ACHN (cell line): ENCODE measurements around the gene SMCHD1.
"Not testable (repeated sequence)": the region's sequence is repeated elsewhere in the genome, so short reads cannot be mapped to it uniquely, and the experiment has no call there.

Experiments used
- DNase-seq: peaks from one replicate; pipeline ENCODE4 v3.0.0-alpha.2; 2015
- in situ Hi-C: cut with HindIII; loops from 2 replicates; pipeline ENCODE4 v1.10.0; 2017; ENCODE audit warnings: low sequenced_read_pairs, low pct_ligation_motif_present, low pct_unique_long_range_greater_than_20kb

SMCHD1 gene

GRCh38 chr18:2706903-2707302 is 51.4 kb downstream of the SMCHD1 start:
- no peak for DNase-seq
- in situ Hi-C loops: no loop called here

GRCh38 chr18:2707551-2708168 is 52.1 kb downstream of the SMCHD1 start:
- no peak for DNase-seq
- in situ Hi-C loops: no loop called here

DNA sequence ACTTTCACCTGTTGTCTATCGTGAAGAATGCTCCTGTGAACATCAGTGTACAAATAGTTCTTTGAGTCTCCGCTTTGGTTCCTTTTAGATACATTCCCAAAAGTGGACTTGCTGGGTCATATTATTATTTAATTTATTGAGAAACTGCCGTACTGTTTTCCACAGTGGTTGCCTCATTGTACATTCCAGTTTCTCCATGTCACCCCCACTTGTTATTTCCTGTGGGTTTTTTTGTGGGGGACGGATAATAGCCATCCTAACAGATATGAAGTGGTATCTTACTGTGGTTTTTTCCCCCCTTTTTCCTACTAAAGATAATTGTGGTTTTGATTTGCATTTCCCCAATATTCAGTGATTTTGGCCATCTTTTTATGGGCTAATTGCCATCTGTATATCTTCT is 53.8 kb downstream of the SMCHD1 start:
- no peak for DNase-seq
- in situ Hi-C loops: no loop called here

- in situ Hi-C loops: no loop called here
- DNase-seq: no peak
These were observed 58.6 kb downstream of the SMCHD1 start for GRCh38 chr18:2714140-2714539.

- in situ Hi-C loops: no loop called here
- DNase-seq: no peak
These were observed 60.5 kb downstream of the SMCHD1 start for GRCh38 chr18:2715990-2716389.

DNA sequence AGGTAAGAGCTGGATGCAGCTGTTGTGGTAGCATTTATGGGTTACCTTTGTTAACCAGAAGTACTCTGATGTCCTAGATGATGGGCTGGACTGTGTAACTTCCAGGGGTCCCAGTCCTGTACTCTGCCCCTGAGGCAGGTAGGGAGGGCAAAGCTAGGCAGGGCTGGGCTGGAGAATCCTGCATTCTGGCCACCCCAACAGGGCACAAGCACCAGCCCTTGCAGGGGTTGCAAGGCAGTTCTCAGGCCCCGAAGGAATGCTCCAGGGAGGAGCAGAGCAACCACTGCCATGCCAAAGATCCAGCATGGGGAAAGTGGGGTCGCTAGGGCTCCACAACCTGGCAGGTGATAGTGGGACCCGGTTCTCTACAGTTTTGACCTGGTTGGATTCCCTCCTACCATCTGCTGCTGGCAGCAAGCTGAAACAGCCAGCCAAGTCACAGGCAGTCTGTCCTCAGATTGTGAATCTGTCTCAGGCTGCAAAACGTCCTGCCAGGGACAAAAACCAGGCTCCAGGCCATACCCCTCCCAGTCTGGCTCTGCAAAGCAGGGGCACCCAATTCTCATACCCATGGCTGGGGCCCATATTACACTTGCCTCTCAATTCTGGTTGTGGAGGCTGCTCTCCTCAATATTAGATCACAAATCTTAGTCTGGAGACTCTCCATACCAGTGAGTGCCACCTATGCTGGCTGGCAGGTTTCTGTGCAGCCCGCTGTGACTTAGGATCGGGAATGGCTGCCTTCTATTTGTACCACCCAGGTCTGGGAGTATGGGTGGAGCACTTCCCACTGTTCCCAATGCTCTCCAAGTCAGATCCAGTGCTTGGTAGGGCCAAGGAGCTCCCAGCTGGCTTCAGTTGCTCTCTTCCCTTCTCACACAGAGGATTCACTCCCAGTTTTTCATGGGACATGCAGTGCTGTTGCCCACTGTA is 61.1 kb downstream of the SMCHD1 start:
- in situ Hi-C loops: no loop called here
- DNase-seq: no peak

- in situ Hi-C loops: no loop called here
These were observed 61.9 kb downstream of the SMCHD1 start for GRCh38 chr18:2717407-2717806.

DNA sequence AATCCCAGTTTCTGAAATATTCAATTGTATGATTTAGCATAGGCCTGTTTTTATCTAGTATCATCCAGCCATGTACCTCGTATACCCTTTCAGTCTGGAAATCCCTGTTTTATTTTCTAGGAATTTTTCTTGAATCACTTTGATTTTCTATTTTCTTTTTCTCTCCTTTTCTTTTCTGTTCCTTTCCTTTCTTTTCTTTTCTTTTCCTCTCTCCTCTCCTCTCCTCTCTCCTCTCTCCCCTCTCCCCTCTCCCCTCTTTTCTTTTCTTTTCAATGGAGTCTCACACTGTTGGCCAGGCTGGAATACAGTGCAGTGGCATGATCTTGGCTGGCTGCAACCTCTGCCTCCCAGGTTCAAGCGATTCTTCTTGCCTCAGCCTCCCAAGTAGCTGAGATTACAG is 63.5 kb downstream of the SMCHD1 start:
- in situ Hi-C loops: no loop called here
- DNase-seq: no peak

More at GRCh38 chr18:2717407-2717806, 61.9 kb downstream of the SMCHD1 start:
- no peak for DNase-seq

- in situ Hi-C loops: no loop called here
These were observed 67.7 kb downstream of the SMCHD1 start for GRCh38 chr18:2723207-2723606.

GRCh38 chr18:2729757-2730156 is 74.2 kb downstream of the SMCHD1 start:
- in situ Hi-C loops: no loop called here
- no peak for DNase-seq

More at GRCh38 chr18:2723207-2723606, 67.7 kb downstream of the SMCHD1 start:
- no peak for DNase-seq

- in situ Hi-C loops: no loop called here
These were observed 81.3 kb downstream of the SMCHD1 start for GRCh38 chr18:2736823-2737222.

GRCh38 chr18:2740082-2740481 is 84.6 kb downstream of the SMCHD1 start:
- in situ Hi-C loops: not testable (repeated sequence)

More at GRCh38 chr18:2736823-2737222, 81.3 kb downstream of the SMCHD1 start:
- no peak for DNase-seq

DNA sequence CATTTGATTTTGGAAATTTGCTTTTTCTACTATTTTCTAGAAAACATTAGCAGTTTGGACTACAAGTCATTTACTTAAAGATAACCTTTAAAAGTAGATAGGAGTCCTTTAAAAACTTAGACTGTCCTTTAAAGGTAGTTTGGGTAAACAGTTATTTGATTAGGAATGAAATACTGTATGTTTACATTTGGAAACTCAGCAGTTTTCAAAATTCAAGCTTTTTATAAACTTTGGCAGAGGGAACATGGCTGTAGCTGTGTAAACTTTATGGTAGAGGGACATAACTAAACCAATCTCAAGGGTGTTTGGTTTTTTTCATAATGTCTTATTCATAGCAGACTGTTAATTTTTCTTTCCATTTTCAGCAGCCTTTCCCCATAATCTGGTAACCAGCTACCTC is 90.7 kb downstream of the SMCHD1 start:
- no peak for DNase-seq
- in situ Hi-C loops: no loop called here

More at GRCh38 chr18:2740082-2740481, 84.6 kb downstream of the SMCHD1 start:
- not testable (repeated sequence) for DNase-seq

- no peak for DNase-seq
- in situ Hi-C loops: no loop called here
These were observed 102.8 kb downstream of the SMCHD1 start for GRCh38 chr18:2758309-2758708.

DNA sequence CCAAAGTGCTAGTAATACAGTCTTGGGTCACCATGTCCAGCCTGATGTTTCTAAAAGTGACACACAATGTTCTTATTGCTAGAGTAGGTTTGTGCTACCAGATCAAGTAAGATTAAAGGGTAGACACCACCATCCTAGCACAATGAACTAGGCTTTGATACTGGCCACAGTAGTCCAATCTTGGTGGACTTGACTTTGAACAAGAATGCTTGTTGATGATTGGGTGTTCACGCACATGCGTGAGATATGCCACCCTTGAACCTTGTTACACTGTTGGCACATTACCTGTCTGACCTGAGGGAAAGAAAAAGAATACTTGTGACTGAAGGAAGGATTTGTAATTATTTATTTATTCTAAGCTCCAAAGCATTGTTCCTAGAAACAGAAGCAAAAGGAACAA is 119.1 kb downstream of the SMCHD1 start:
- DNase-seq: no peak
- in situ Hi-C loops: no loop called here

DNA sequence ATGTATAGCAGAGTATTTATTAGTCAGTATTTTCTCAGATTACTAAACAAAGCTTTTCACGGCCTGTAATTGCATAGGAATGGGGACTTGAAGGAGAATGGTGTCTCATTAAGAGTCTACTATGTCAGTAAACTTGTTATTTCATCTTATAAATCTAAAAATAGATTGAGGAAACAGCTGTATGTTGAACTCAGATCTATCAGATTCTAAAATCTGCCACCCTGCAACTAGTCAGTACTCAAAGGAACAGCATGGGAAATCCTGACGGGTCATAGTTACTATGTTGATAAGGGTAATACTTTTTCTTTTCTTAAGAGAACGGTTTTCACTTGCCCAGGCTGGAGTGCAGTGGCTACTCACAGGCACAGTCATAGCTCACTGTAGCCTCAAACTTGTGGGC is 121.1 kb downstream of the SMCHD1 start:
- in situ Hi-C loops: no loop called here
- DNase-seq: no peak

DNA sequence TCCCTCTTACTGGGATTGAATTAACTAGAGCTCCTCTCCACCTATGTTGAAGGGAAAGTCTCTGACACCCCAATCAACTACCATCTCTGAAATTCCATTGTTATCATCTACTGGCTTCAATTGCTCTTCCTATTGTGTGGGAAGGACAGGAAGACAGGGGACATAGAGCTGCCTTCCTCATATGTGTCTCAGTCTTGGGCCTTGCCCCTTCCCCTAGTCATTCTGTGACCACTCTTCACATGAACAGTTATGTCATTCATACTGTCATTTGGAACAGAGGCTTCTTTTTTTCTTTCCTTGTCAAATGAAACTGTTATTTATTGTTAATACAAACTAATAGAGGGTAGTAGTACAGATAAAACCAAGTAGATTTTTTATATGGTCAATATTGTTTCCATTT is 121.7 kb downstream of the SMCHD1 start:
- in situ Hi-C loops: no loop called here
- DNase-seq: no peak

- in situ Hi-C loops: no loop called here
- no peak for DNase-seq
These were observed 125.2 kb downstream of the SMCHD1 start for GRCh38 chr18:2780750-2781149.

GRCh38 chr18:2787225-2787624 is 131.7 kb downstream of the SMCHD1 start:
- in situ Hi-C loops: no loop called here
- no peak for DNase-seq

- in situ Hi-C loops: no loop called here
- no peak for DNase-seq
These were observed 136.9 kb downstream of the SMCHD1 start for GRCh38 chr18:2792395-2792794.
